H1 (cell line): ENCODE results near the gene SLC26A6. TPM values are rescaled to one million over a fixed set of nuclear protein-coding genes. Genes with fewer than 3 reads are reported as not detected.

Source experiments
- CTCF ChIA-PET: fragments of 300-600 bp; sonication (Branson Sonifier 250); formaldehyde crosslinking; loops from one replicate; lab custom pipeline; 2021; ENCODE audit not compliant: partially characterized antibody; lab: Charles Lee
- POLR2A ChIA-PET: fragments of 300-600 bp; sonication (Branson Sonifier 250); formaldehyde crosslinking; loops from one replicate; lab custom pipeline; 2021; ENCODE audit warnings: inconsistent platforms; ENCODE audit not compliant: partially characterized antibody; lab: Charles Lee
- DNase-seq, 2 experiments: peaks; one replicate each; pipeline versions ENCODE4 v3.0.0 to v3.0.0-alpha.2; 2010 to 2022; ENCODE audit warnings: low spot score in 2 of 2, low read depth in 1 of 2, mixed read lengths in 1 of 2
- FAIRE-seq: peaks from 2 replicates; lab custom pipeline; 2011; peaks lifted over from hg19 to GRCh38; lab: Jason Lieb, UNC
- H2AFZ ChIP-seq: 2 replicates; pipeline ENCODE4 v1.8.1; 2012; ENCODE audit warnings: low read length, inconsistent platforms
- H2AK5ac ChIP-seq: 2 replicates; pipeline ENCODE4 v1.6.1; 2013; ENCODE audit warnings: low read depth, low read length
- H2BK120ac ChIP-seq: replicated peaks from 2 replicates; pipeline ENCODE3; 2013; ENCODE audit warnings: low read depth, low read length, inconsistent platforms
- H2BK12ac ChIP-seq: 2 replicates; pipeline ENCODE4 v1.6.1; 2013; ENCODE audit warnings: low read depth, low read length
- H2BK15ac ChIP-seq: 2 replicates; pipeline ENCODE4 v1.6.1; 2013; ENCODE audit warnings: low read length
- H2BK20ac ChIP-seq: 2 replicates; pipeline ENCODE4 v1.6.1; 2013; ENCODE audit warnings: low read length
- H2BK5ac ChIP-seq: 2 replicates; pipeline ENCODE4 v1.6.1; 2013; ENCODE audit warnings: low read depth, low read length
- H3K14ac ChIP-seq: 2 replicates; pipeline ENCODE4 v1.6.1; 2013; ENCODE audit warnings: inconsistent platforms; ENCODE audit not compliant: insufficient read length
- H3K18ac ChIP-seq: 2 replicates; pipeline ENCODE4 v1.6.1; 2013; ENCODE audit warnings: low read length; ENCODE audit errors: extremely low read depth
- H3K23ac ChIP-seq: 2 replicates; pipeline ENCODE4 v1.6.1; 2013; ENCODE audit warnings: inconsistent platforms; ENCODE audit not compliant: insufficient read length
- H3K23me2 ChIP-seq: 2 replicates; pipeline ENCODE4 v1.6.1; 2013; ENCODE audit warnings: low read depth, low read length
- H3K27ac ChIP-seq: 2 replicates; pipeline ENCODE4 v1.6.1; 2011; ENCODE audit warnings: low read depth, low read length, inconsistent platforms
- H3K27me3 ChIP-seq, 4 experiments: replicated peaks in 1 of 4; 1 replicate in 1 of 4; 2 replicates in 3 of 4; pipeline versions ENCODE4 v1.6.1 to v1.8.1; 2011 to 2013; ENCODE audit warnings: low read length in 3 of 4, mild to moderate bottlenecking in 3 of 4, inconsistent platforms in 2 of 4, mixed read lengths in 2 of 4, moderate library complexity in 1 of 4; ENCODE audit not compliant: control insufficient read depth in 3 of 4, insufficient read depth in 3 of 4; ENCODE audit errors: extremely low read depth in 1 of 4
- H3K36me3 ChIP-seq, 4 experiments: 2 replicates each; pipeline versions ENCODE4 v1.6.1 to v1.8.1; 2011 to 2013; ENCODE audit warnings: mild to moderate bottlenecking in 4 of 4, low read length in 3 of 4, moderate library complexity in 2 of 4, control low read depth in 1 of 4, inconsistent platforms in 1 of 4; ENCODE audit not compliant: insufficient read depth in 4 of 4, control insufficient read depth in 2 of 4
- H3K4ac ChIP-seq: replicated peaks from 2 replicates; pipeline ENCODE3; 2013; ENCODE audit warnings: low read length, low read depth, mixed read lengths, inconsistent platforms; ENCODE audit not compliant: insufficient read length
- H3K4me1 ChIP-seq, 4 experiments: replicated peaks in 1 of 4; 1 replicate in 1 of 4; 2 replicates in 3 of 4; pipeline versions ENCODE4 v1.6.1 to v1.8.1; 2011 to 2013; ENCODE audit warnings: low read length in 3 of 4, inconsistent platforms in 2 of 4, mixed read lengths in 1 of 4; ENCODE audit not compliant: insufficient read depth in 4 of 4, control insufficient read depth in 3 of 4
- H3K4me2 ChIP-seq, 2 experiments: 2 replicates each; pipeline versions ENCODE4 v1.6.1 to v1.8.1; 2011 to 2013; ENCODE audit warnings: low read depth in 2 of 2, low read length in 2 of 2, control low read depth in 1 of 2, inconsistent platforms in 1 of 2, mild to moderate bottlenecking in 1 of 2; ENCODE audit not compliant: insufficient read depth in 1 of 2
- H3K4me3 ChIP-seq, 4 experiments: fragments of 200-600, 300-600 bp in 1 of 4; sonication (generic), shearing (Covaris generic), sonication (Bioruptor Twin) in 1 of 4; 2 replicates each; pipeline versions ENCODE4 v1.5.1 to v1.8.1; 2011 to 2016; ENCODE audit warnings: low read length in 4 of 4, low read depth in 3 of 4, control low read depth in 2 of 4, inconsistent platforms in 2 of 4, mild to moderate bottlenecking in 2 of 4, mixed read lengths in 1 of 4, moderate library complexity in 1 of 4; ENCODE audit not compliant: insufficient read depth in 2 of 4; ENCODE audit errors: extremely low read depth in 1 of 4
- H3K56ac ChIP-seq: replicated peaks from 2 replicates; pipeline ENCODE3; 2013; ENCODE audit warnings: low read depth, mild to moderate bottlenecking, mixed read lengths, low read length, inconsistent platforms; ENCODE audit not compliant: insufficient read length
- H3K79me1 ChIP-seq: 2 replicates; pipeline ENCODE4 v1.6.1; 2013; ENCODE audit warnings: low read depth, low read length, control low read depth
- H3K79me2 ChIP-seq, 2 experiments: 2 replicates each; pipeline versions ENCODE4 v1.6.1 to v1.8.1; 2012 to 2013; ENCODE audit warnings: low read length in 2 of 2, mild to moderate bottlenecking in 2 of 2, inconsistent platforms in 1 of 2; ENCODE audit not compliant: insufficient read depth in 2 of 2, control insufficient read depth in 1 of 2
- H3K9ac ChIP-seq, 4 experiments: replicated peaks in 1 of 4; 1 replicate in 1 of 4; 2 replicates in 3 of 4; pipeline versions ENCODE4 v1.6.1 to v1.8.1; 2011 to 2013; ENCODE audit warnings: low read depth in 3 of 4, low read length in 3 of 4, control low read depth in 2 of 4, mild to moderate bottlenecking in 2 of 4, moderate library complexity in 2 of 4, inconsistent platforms in 1 of 4; ENCODE audit errors: extremely low read depth in 1 of 4
- H3K9me3 ChIP-seq, 2 experiments: 2 replicates each; pipeline versions ENCODE4 v1.6.1 to v1.8.1; 2012 to 2013; ENCODE audit warnings: mild to moderate bottlenecking in 2 of 2, moderate library complexity in 2 of 2, control low read depth in 1 of 2, inconsistent platforms in 1 of 2, low read depth in 1 of 2, low read length in 1 of 2, mixed read lengths in 1 of 2; ENCODE audit not compliant: insufficient read depth in 2 of 2
- H4K20me1 ChIP-seq, 2 experiments: replicated peaks in 1 of 2; 2 replicates each; pipeline versions ENCODE3 to v1.8.1; 2011 to 2013; ENCODE audit warnings: inconsistent platforms in 2 of 2, low read length in 2 of 2, mild to moderate bottlenecking in 1 of 2; ENCODE audit not compliant: insufficient read depth in 2 of 2, control insufficient read depth in 1 of 2
- H4K5ac ChIP-seq: 2 replicates; pipeline ENCODE4 v1.6.1; 2013; ENCODE audit warnings: low read length, low read depth, mixed read lengths, inconsistent platforms; ENCODE audit not compliant: insufficient read length
- H4K8ac ChIP-seq: 2 replicates; pipeline ENCODE4 v1.8.0; 2013; ENCODE audit warnings: mild to moderate bottlenecking, moderate library complexity, low read length, inconsistent platforms; ENCODE audit not compliant: insufficient read depth; ENCODE audit errors: extremely low read depth
- H4K91ac ChIP-seq: replicated peaks from 2 replicates; pipeline ENCODE3; 2013; ENCODE audit warnings: low read length, mixed read lengths, inconsistent platforms; ENCODE audit not compliant: insufficient read length
- BACH1 ChIP-seq: IDR thresholded peaks from 2 replicates; pipeline ENCODE4 v1.6.1; 2012; ENCODE audit warnings: low read length, improper control_type of control experiment
- CBX5 ChIP-seq: fragments of 300-800, 300-1000 bp; sonication (generic); IDR thresholded peaks from 2 replicates; pipeline ENCODE4 v1.7.1; 2016; ENCODE audit warnings: antibody characterized with exemption, low read length, low read depth
- EP300 ChIP-seq, 2 experiments: IDR thresholded peaks; 1 replicate in 1 of 2; 2 replicates in 1 of 2; pipeline ENCODE4 v1.6.1; 2011 to 2012; ENCODE audit warnings: low read depth in 2 of 2, low read length in 2 of 2, mild to moderate bottlenecking in 2 of 2, borderline replicate concordance in 1 of 2, inconsistent platforms in 1 of 2, moderate library complexity in 1 of 2
- HDAC6 ChIP-seq: IDR thresholded peaks from one replicate; pipeline ENCODE4 v1.7.1; 2012; ENCODE audit warnings: low read depth, mild to moderate bottlenecking, inconsistent platforms, low read length, moderate library complexity
- POU5F1 ChIP-seq: IDR thresholded peaks from 2 replicates; pipeline ENCODE4 v1.6.1; 2011; ENCODE audit warnings: low read depth, mild to moderate bottlenecking, low read length, moderate library complexity
- RAD21 ChIP-seq, 2 experiments: IDR thresholded peaks in 1 of 2; conservative IDR thresholded peaks in 1 of 2; 2 replicates each; pipeline ENCODE4 v1.6.1; 2011; ENCODE audit warnings: low read depth in 2 of 2, low read length in 2 of 2, improper control_type of control experiment in 1 of 2, inconsistent platforms in 1 of 2, mild to moderate bottlenecking in 1 of 2, moderate library complexity in 1 of 2
- SIN3A ChIP-seq, 2 experiments: IDR thresholded peaks in 1 of 2; conservative IDR thresholded peaks in 1 of 2; 2 replicates each; pipeline ENCODE4 v1.6.1; 2011 to 2012; ENCODE audit warnings: low read length in 2 of 2, improper control_type of control experiment in 1 of 2, low read depth in 1 of 2, mild to moderate bottlenecking in 1 of 2
- WGBS, 2 experiments: shearing (Covaris generic) in 1 of 2; methylation state at CpG; one replicate each; pipeline versions ENCODE4 v1.1.6 to v1.1.7; 2013 to 2015; ENCODE audit warnings: low lambda C conversion rate in 2 of 2, mixed read lengths in 2 of 2, inconsistent platforms in 1 of 2, low coverage in 1 of 2, missing lambda C conversion rate in 1 of 2; ENCODE audit not compliant: insufficient replicate concordance in 2 of 2, insufficient coverage in 1 of 2, insufficient read length in 1 of 2; ENCODE audit errors: extremely low coverage in 1 of 2, missing lambda C conversion rate in 1 of 2; 5-methylcytosine and 5-hydroxymethylcytosine counted together
- polyA plus RNA-seq, 7 experiments: library from polyadenylated mRNA; depleted of rRNA in 3 of 7; stranded (reverse) in 5 of 7; unstranded in 2 of 7; fragments of >200 nt in 5 of 7; fragments of 200-250 nt in 2 of 7; gene quantifications; 1 replicate in 5 of 7; 2 replicates in 1 of 7; 4 replicates in 1 of 7; pipeline versions ENCODE4 v1.2.1 to v1.2.3, GENCODE V29; 2011 to 2013; ENCODE audit warnings: missing spikeins in 2 of 7, mixed read lengths in 2 of 7
- total RNA-seq: library from RNA; stranded (reverse); fragmentation: NEBNext Ultra II Directional; extraction: Animal tissue kit (Norgen Biotek cat#: 25700); gene quantifications from 2 replicates; pipeline ENCODE4 v1.2.1, GENCODE V29; 2021
- TF ChIP-seq, protein P1 (sequence below): IDR thresholded peaks from 2 replicates; pipeline ENCODE4 v1.6.1; 2012; ENCODE audit warnings: low read length, inconsistent platforms

The SLC26A6 gene
- total and polyA plus RNA-seq, 2 of the 8 experiments (the other 6 are each of a cell fraction or from before 2014, with no cell fraction given) = 50.4 to 58.0 TPM

DNA sequence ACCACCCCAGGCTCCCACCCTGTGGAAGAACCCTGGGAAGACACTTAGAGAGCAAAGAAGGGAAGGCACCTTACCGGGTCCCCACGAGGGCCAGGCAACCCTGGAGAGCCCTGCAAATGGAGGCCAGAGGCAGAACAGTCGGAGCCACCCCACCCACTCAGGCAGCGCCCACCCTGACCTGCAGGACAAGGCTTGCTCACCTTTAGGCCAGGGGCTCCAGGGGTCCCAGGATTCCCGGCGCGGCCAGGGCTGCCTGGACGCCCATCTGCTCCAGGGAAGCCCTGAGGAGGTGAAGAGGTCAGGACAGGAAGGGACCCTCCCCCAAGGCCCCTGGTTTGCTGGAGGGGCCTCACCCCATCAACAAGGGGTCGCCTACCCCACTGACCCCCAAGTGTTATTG is 50.4 kb downstream of the SLC26A6 start:
- H3K23me2 ChIP-seq = no peaks in the 10 kb centered on the region
- no peak overlapping the region for H2AFZ ChIP-seq
- no peak overlapping the region for H4K91ac ChIP-seq
- peaks cover 0 to 6% (median 0%) of the 10 kb centered on the region in 4 experiments; a peak in 1 of 7 replicates for H3K4me1 ChIP-seq
- no peak overlapping the region for H2BK120ac ChIP-seq
- H3K27me3 ChIP-seq = no peaks in the 10 kb centered on the region
- H4K5ac ChIP-seq = no peak overlapping the region
- H3K4ac ChIP-seq = no peak overlapping the region
- no peak overlapping the region for H2BK20ac ChIP-seq
- H3K9ac ChIP-seq = no peak overlapping the region
- H2BK12ac ChIP-seq = no peak overlapping the region
- ChIA-PET CTCF (no interaction called here), POLR2A (interaction anchor here (1.5 kb wide), 1 partner anchor 10 kb away, joined by 3 read pairs; no protein-coding TSS in a partner anchor)
- no peak overlapping the region for H3K4me3 ChIP-seq
- DNase-seq (no peak), FAIRE-seq (no peak)
- H3K27ac ChIP-seq = no peak overlapping the region
- H3K79me1 ChIP-seq = no peaks in the 10 kb centered on the region
- H3K9me3 ChIP-seq = no peaks in the 10 kb centered on the region
- H4K20me1 ChIP-seq = no peaks in the 10 kb centered on the region
- H2BK5ac ChIP-seq = no peak overlapping the region
- H3K18ac ChIP-seq = no peak overlapping the region
- H3K14ac ChIP-seq = no peak overlapping the region
- H3K4me2 ChIP-seq = no peak overlapping the region
- no peak overlapping the region for H4K8ac ChIP-seq
- 0 out of 8 replicates have a peak, but pooled peaks cover 0 to 2% (median 0%) of the 10 kb centered on the region in 4 experiments for H3K36me3 ChIP-seq
- no peak overlapping the region for H2BK15ac ChIP-seq
- no peak overlapping the region for H2AK5ac ChIP-seq
- H3K23ac ChIP-seq = no peak overlapping the region
- H3K56ac ChIP-seq = no peak overlapping the region
- 91% methylated on average over 7 of the region's 9 CpGs; no CpG with 5 or more reads in 1 of the 2 experiments for WGBS, 2 experiments
- no peaks in the 10 kb centered on the region for H3K79me2 ChIP-seq
- TF ChIP-seq BACH1 (no peak), EP300 (IDR thresholded peaks at IDR 0.05; ENCODE audit: borderline replicate concordance in 1 of 2, low read depth in 2 of 2, low read length in 2 of 2) (no peak), POU5F1 (no peak), SIN3A (conservative IDR thresholded peaks at IDR 0.05 in 1 of 2, IDR thresholded peaks at IDR 0.05 in 1 of 2; ENCODE audit: low read depth in 1 of 2, low read length in 2 of 2) (no peak), RAD21 (IDR thresholded peaks at IDR 0.05 in 1 of 2, conservative IDR thresholded peaks at IDR 0.05 in 1 of 2; ENCODE audit: low read depth in 2 of 2, low read length in 2 of 2) (no peak), HDAC6 (no peak), CBX5 (no peak)
- TF ChIP-seq, protein P1, sequence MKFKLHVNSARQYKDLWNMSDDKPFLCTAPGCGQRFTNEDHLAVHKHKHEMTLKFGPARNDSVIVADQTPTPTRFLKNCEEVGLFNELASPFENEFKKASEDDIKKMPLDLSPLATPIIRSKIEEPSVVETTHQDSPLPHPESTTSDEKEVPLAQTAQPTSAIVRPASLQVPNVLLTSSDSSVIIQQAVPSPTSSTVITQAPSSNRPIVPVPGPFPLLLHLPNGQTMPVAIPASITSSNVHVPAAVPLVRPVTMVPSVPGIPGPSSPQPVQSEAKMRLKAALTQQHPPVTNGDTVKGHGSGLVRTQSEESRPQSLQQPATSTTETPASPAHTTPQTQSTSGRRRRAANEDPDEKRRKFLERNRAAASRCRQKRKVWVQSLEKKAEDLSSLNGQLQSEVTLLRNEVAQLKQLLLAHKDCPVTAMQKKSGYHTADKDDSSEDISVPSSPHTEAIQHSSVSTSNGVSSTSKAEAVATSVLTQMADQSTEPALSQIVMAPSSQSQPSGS = no peak
